ENCODE measurements around the gene CRYBG1.
"Not testable (repeated sequence)": the region's sequence is repeated elsewhere in the genome, so short reads cannot be mapped to it uniquely, and the experiment has no call there.

The CRYBG1 gene

GRCh38 chr6:106396426-106397220 lies 36.1 kb downstream of the CRYBG1 start:
- Mint-ChIP-seq H3K4me1 (ENCODE audit: low read depth) (no peaks in the 10 kb centered on the region), H3K9me3 (no peaks in the 10 kb centered on the region), H3K4me3 (no peak overlapping the region), H3K36me3 (ENCODE audit: low read depth) (no peaks in the 10 kb centered on the region), H3K27ac (no peak overlapping the region), H3K27me3 (peaks cover 41% of the 10 kb centered on the region)

- H3K36me3 Mint-ChIP-seq (ENCODE audit: low read depth), result no peaks in the 10 kb centered on the region
- H3K9me3 Mint-ChIP-seq, result no peaks in the 10 kb centered on the region
- H3K27me3 Mint-ChIP-seq, result peaks cover 34% of the 10 kb centered on the region
- H3K4me3 Mint-ChIP-seq, result no peak overlapping the region
- no peak overlapping the region for H3K27ac Mint-ChIP-seq
- no peaks in the 10 kb centered on the region for H3K4me1 Mint-ChIP-seq (ENCODE audit: low read depth)
Observed at GRCh38 chr6:106397431-106397830, 36.9 kb downstream of the CRYBG1 start.

GRCh38 chr6:106398621-106399020 lies 38.1 kb downstream of the CRYBG1 start:
- no peak overlapping the region for H3K27ac Mint-ChIP-seq
- H3K4me3 Mint-ChIP-seq, result no peak overlapping the region
- H3K27me3 Mint-ChIP-seq, result peaks cover 34% of the 10 kb centered on the region
- H3K9me3 Mint-ChIP-seq, result no peaks in the 10 kb centered on the region
- H3K36me3 Mint-ChIP-seq (ENCODE audit: low read depth), result no peaks in the 10 kb centered on the region
- H3K4me1 Mint-ChIP-seq (ENCODE audit: low read depth), result no peaks in the 10 kb centered on the region

GRCh38 chr6:106405044-106405443 lies 44.5 kb downstream of the CRYBG1 start:
- H3K9me3 Mint-ChIP-seq, result peaks cover 11% of the 10 kb centered on the region
- H3K36me3 Mint-ChIP-seq (ENCODE audit: low read depth); H3K27ac Mint-ChIP-seq; H3K4me1 Mint-ChIP-seq (ENCODE audit: low read depth); H3K4me3 Mint-ChIP-seq: not testable (repeated sequence)
- H3K27me3 Mint-ChIP-seq, result peaks cover 40% of the 10 kb centered on the region

- Mint-ChIP-seq H3K27me3 (peaks cover 17% of the 10 kb centered on the region), H3K36me3 (ENCODE audit: low read depth) (peaks cover 4% of the 10 kb centered on the region), H3K9me3 (peaks cover 11% of the 10 kb centered on the region)
Observed at GRCh38 chr6:106411056-106411455, 50.5 kb downstream of the CRYBG1 start.

GRCh38 chr6:106411643-106412200 lies 51.2 kb downstream of the CRYBG1 start:
- Mint-ChIP-seq H3K4me1 (ENCODE audit: low read depth) (no peaks in the 10 kb centered on the region), H3K27ac (no peak overlapping the region), H3K27me3 (peaks cover 19% of the 10 kb centered on the region), H3K36me3 (ENCODE audit: low read depth) (peaks cover 4% of the 10 kb centered on the region), H3K4me3 (no peak overlapping the region), H3K9me3 (peaks cover 11% of the 10 kb centered on the region)

More at GRCh38 chr6:106411056-106411455, 50.5 kb downstream of the CRYBG1 start:
- H3K27ac Mint-ChIP-seq, result no peak overlapping the region
- no peaks in the 10 kb centered on the region for H3K4me1 Mint-ChIP-seq (ENCODE audit: low read depth)
- H3K4me3 Mint-ChIP-seq, result no peak overlapping the region

GRCh38 chr6:106413016-106413415 lies 52.5 kb downstream of the CRYBG1 start:
- Mint-ChIP-seq H3K4me1 (ENCODE audit: low read depth) (no peaks in the 10 kb centered on the region), H3K36me3 (ENCODE audit: low read depth) (no peaks in the 10 kb centered on the region), H3K27me3 (peaks cover 15% of the 10 kb centered on the region), H3K9me3 (no peaks in the 10 kb centered on the region), H3K27ac (no peak overlapping the region), H3K4me3 (no peak overlapping the region)

- H3K9me3 Mint-ChIP-seq, result no peaks in the 10 kb centered on the region
- peaks cover 16% of the 10 kb centered on the region for H3K27me3 Mint-ChIP-seq
- H3K4me1 Mint-ChIP-seq (ENCODE audit: low read depth), result no peaks in the 10 kb centered on the region
- no peak overlapping the region for H3K4me3 Mint-ChIP-seq
- H3K36me3 Mint-ChIP-seq (ENCODE audit: low read depth), result no peaks in the 10 kb centered on the region
- no peak overlapping the region for H3K27ac Mint-ChIP-seq
Observed at GRCh38 chr6:106413722-106414121, 53.2 kb downstream of the CRYBG1 start.

- peaks cover 19% of the 10 kb centered on the region for H3K27me3 Mint-ChIP-seq
- H3K36me3 Mint-ChIP-seq (ENCODE audit: low read depth), result no peaks in the 10 kb centered on the region
- no peak overlapping the region for H3K4me3 Mint-ChIP-seq
- no peaks in the 10 kb centered on the region for H3K4me1 Mint-ChIP-seq (ENCODE audit: low read depth)
- H3K9me3 Mint-ChIP-seq, result no peaks in the 10 kb centered on the region
- H3K27ac Mint-ChIP-seq, result no peak overlapping the region
Observed at GRCh38 chr6:106415921-106416320, 55.4 kb downstream of the CRYBG1 start.

GRCh38 chr6:106417572-106418147 lies 57.1 kb downstream of the CRYBG1 start:
- Mint-ChIP-seq H3K4me1 (ENCODE audit: low read depth) (no peaks in the 10 kb centered on the region), H3K27me3 (peaks cover 19% of the 10 kb centered on the region), H3K36me3 (ENCODE audit: low read depth) (no peaks in the 10 kb centered on the region), H3K9me3 (no peaks in the 10 kb centered on the region), H3K4me3 (no peak overlapping the region), H3K27ac (no peak overlapping the region)

GRCh38 chr6:106419900-106420613 lies 59.5 kb downstream of the CRYBG1 start:
- Mint-ChIP-seq H3K27me3 (peaks cover 19% of the 10 kb centered on the region), H3K4me3 (no peak overlapping the region)

GRCh38 chr6:106421496-106421895 lies 61.0 kb downstream of the CRYBG1 start:
- Mint-ChIP-seq H3K27ac (no peak overlapping the region), H3K9me3 (no peaks in the 10 kb centered on the region), H3K36me3 (ENCODE audit: low read depth) (no peaks in the 10 kb centered on the region), H3K4me3 (no peak overlapping the region), H3K4me1 (ENCODE audit: low read depth) (no peaks in the 10 kb centered on the region), H3K27me3 (peaks cover 12% of the 10 kb centered on the region)

More at GRCh38 chr6:106419900-106420613, 59.5 kb downstream of the CRYBG1 start:
- no peaks in the 10 kb centered on the region for H3K9me3 Mint-ChIP-seq
- H3K4me1 Mint-ChIP-seq (ENCODE audit: low read depth), result no peaks in the 10 kb centered on the region
- no peaks in the 10 kb centered on the region for H3K36me3 Mint-ChIP-seq (ENCODE audit: low read depth)
- no peak overlapping the region for H3K27ac Mint-ChIP-seq

GRCh38 chr6:106422534-106422933 lies 62.0 kb downstream of the CRYBG1 start:
- Mint-ChIP-seq H3K4me1 (ENCODE audit: low read depth) (no peaks in the 10 kb centered on the region), H3K36me3 (ENCODE audit: low read depth) (no peaks in the 10 kb centered on the region), H3K4me3 (no peak overlapping the region), H3K27me3 (peaks cover 9% of the 10 kb centered on the region), H3K9me3 (no peaks in the 10 kb centered on the region), H3K27ac (no peak overlapping the region)

GRCh38 chr6:106425382-106425781 lies 64.9 kb downstream of the CRYBG1 start:
- Mint-ChIP-seq H3K27ac (no peak overlapping the region), H3K27me3 (no peaks in the 10 kb centered on the region), H3K4me1 (ENCODE audit: low read depth) (no peaks in the 10 kb centered on the region), H3K9me3 (no peaks in the 10 kb centered on the region), H3K4me3 (no peak overlapping the region), H3K36me3 (ENCODE audit: low read depth) (no peaks in the 10 kb centered on the region)
